NT2/D1 (cell line): ENCODE data around the gene TAAR2.
"Not testable (repeated sequence)": the region's sequence is repeated elsewhere in the genome, so short reads cannot be mapped to it uniquely, and the experiment has no call there.

Experiments
- YY1 ChIP-seq: IDR thresholded peaks from 2 replicates; pipeline ENCODE4 v1.6.1; 2011; ENCODE audit not compliant: insufficient read length, insufficient read depth
- ZNF274 ChIP-seq: IDR thresholded peaks from 2 replicates; pipeline ENCODE4 v1.6.1; 2011; ENCODE audit warnings: mild to moderate bottlenecking, low read depth, low read length

DNA sequence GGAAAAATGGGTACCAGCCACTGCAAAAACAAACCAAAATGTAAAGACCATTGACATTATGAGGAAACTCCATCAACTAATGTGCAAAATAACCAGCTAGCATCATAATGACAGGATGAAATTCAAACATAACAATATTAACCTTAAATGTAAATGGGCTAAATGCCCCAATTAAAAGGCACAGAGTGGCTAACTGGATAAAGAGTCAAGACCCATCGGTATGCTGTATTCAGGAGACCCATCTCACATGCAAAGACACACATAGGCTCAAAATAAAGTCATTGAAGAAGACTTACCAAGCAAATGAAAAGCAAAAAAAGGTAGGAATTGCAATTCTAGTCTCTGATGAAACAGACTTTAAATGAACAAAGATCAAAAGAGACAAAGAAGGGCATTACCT, 13.1 kb upstream of the TAAR2 start:
- TF ChIP-seq YY1, ZNF274: not testable (repeated sequence)
